Measurements from ENCODE around the gene PHAX. TPM values are rescaled to one million over a fixed set of nuclear protein-coding genes. Genes with fewer than 3 reads are reported as not detected.

PHAX gene
- polyA plus RNA-seq, 3 donors: 4.8 to 37.6 (median 19.3) TPM

- no peaks in the 10 kb centered on the region for H4K20me1 ChIP-seq (ENCODE audit: insufficient read depth, low read length)
- DNase-seq: peak; percentile 3 to 19 (median 5)
- 0% methylated on average over 31 of the region's 44 CpGs for WGBS (ENCODE audit: insufficient coverage)
- no peak for TF ChIP-seq CTCF (IDR thresholded peaks at IDR 0.05)
- H3K27ac ChIP-seq (ENCODE audit: low read depth in 1 of 2, low read length in 2 of 2): no peak within 1 kb of the TSS
- peak within 1 kb of the TSS; percentile 88 for H2AFZ ChIP-seq (ENCODE audit: insufficient read depth, low read depth, low read length, poor library complexity, severe bottlenecking)
- peak within 1 kb of the TSS; percentile 41 for H3K9ac ChIP-seq (ENCODE audit: insufficient read depth, low read length, poor library complexity, severe bottlenecking)
- H3K4me3 ChIP-seq (replicated peaks in 1 of 3; ENCODE audit: low read depth in 2 of 3, low read length in 3 of 3): peak within 1 kb of the TSS; percentile 39 to 78 (median 40)
- H3K9me3 ChIP-seq (replicated peaks in 1 of 2; ENCODE audit: control insufficient read depth in 1 of 2, insufficient read depth in 1 of 2, low read length in 2 of 2): no peaks in the 10 kb centered on the region
- Mint-ChIP-seq H3K4me3 (peak within 1 kb of the TSS; percentile 86 to 95), H3K4me1 (peaks cover 22% of the 10 kb centered on the region), H3K27ac (peak within 1 kb of the TSS in 1 of 7 donors; percentile 48), H3K36me3 (no peaks in the 10 kb centered on the region), H3K9me3 (peaks cover 0 to 18% (median 0%) of the 10 kb centered on the region in 7 donors), H3K27me3 (ENCODE audit: low read depth in 3 of 3) (peaks cover 12 to 29% (median 17%) of the 10 kb centered on the region in 3 donors)
- H3K4me1 ChIP-seq (ENCODE audit: control insufficient read depth in 1 of 2, insufficient read depth in 2 of 2, low read length in 2 of 2): peaks cover 14 to 21% of the 10 kb centered on the region in 2 donors
- H3K27me3 ChIP-seq (ENCODE audit: control insufficient read depth in 2 of 2, insufficient read depth in 2 of 2, low read length in 2 of 2): peaks cover 4 to 5% of the 10 kb centered on the region in 2 donors
- no peaks in the 10 kb centered on the region for H3K79me2 ChIP-seq (ENCODE audit: insufficient read depth, low read length)
- intact Hi-C loops (cut with micrococcal nuclease): no loop called here
- peak within 1 kb of the TSS; percentile 87 for H3K4me2 ChIP-seq (replicated peaks; ENCODE audit: extremely low read depth, low read length, poor library complexity, severe bottlenecking)
- no peaks in the 10 kb centered on the region for H3K36me3 ChIP-seq (replicated peaks in 1 of 2; ENCODE audit: control insufficient read depth in 1 of 2, insufficient read depth in 2 of 2, low read length in 2 of 2)
These were observed 5.8 kb upstream of the PHAX start, which contains the start of gene ALDH7A1 for GRCh38 chr5:126594748-126595485. TSS of gene ALDH7A1 (minus strand) at chr5:126595219. CDS start at chr5:126595198, 21 bp downstream.

GRCh38 chr5:126595486-126596083 is 5.2 kb upstream of the PHAX start:
- H3K9ac ChIP-seq (ENCODE audit: insufficient read depth, low read length, poor library complexity, severe bottlenecking): peak overlapping the region; percentile 41
- peak overlapping the region; percentile 39 to 78 (median 40) for H3K4me3 ChIP-seq (replicated peaks in 1 of 3; ENCODE audit: low read depth in 2 of 3, low read length in 3 of 3)
- no peak for DNase-seq
- H3K27me3 ChIP-seq (ENCODE audit: control insufficient read depth in 2 of 2, insufficient read depth in 2 of 2, low read length in 2 of 2): peaks cover 4 to 5% of the 10 kb centered on the region in 2 donors
- no peak overlapping the region for H3K27ac ChIP-seq (ENCODE audit: low read depth in 1 of 2, low read length in 2 of 2)
- no peak overlapping the region for H3K27ac Mint-ChIP-seq
- H3K9me3 Mint-ChIP-seq: peaks cover 0 to 14% (median 0%) of the 10 kb centered on the region in 7 donors
- peaks cover 12 to 29% (median 17%) of the 10 kb centered on the region in 3 donors for H3K27me3 Mint-ChIP-seq (ENCODE audit: low read depth in 3 of 3)
- no peaks in the 10 kb centered on the region for H3K36me3 Mint-ChIP-seq
- peaks cover 21 to 28% of the 10 kb centered on the region in 2 donors for H3K4me1 ChIP-seq (ENCODE audit: control insufficient read depth in 1 of 2, insufficient read depth in 2 of 2, low read length in 2 of 2)
- WGBS (ENCODE audit: insufficient coverage): 60% methylated on average over 8 of the region's 22 CpGs
- H3K4me2 ChIP-seq (replicated peaks; ENCODE audit: extremely low read depth, low read length, poor library complexity, severe bottlenecking): peak overlapping the region; percentile 87
- no peaks in the 10 kb centered on the region for H3K79me2 ChIP-seq (ENCODE audit: insufficient read depth, low read length)
- no peak for TF ChIP-seq CTCF (IDR thresholded peaks at IDR 0.05)
- H4K20me1 ChIP-seq (ENCODE audit: insufficient read depth, low read length): no peaks in the 10 kb centered on the region
- intact Hi-C loops (cut with micrococcal nuclease): no loop called here
- no peaks in the 10 kb centered on the region for H3K36me3 ChIP-seq (replicated peaks in 1 of 2; ENCODE audit: control insufficient read depth in 1 of 2, insufficient read depth in 2 of 2, low read length in 2 of 2)
- peak overlapping the region; percentile 88 for H2AFZ ChIP-seq (ENCODE audit: insufficient read depth, low read depth, low read length, poor library complexity, severe bottlenecking)
- no peaks in the 10 kb centered on the region for H3K9me3 ChIP-seq (replicated peaks in 1 of 2; ENCODE audit: control insufficient read depth in 1 of 2, insufficient read depth in 1 of 2, low read length in 2 of 2)
- H3K4me1 Mint-ChIP-seq: peaks cover 28% of the 10 kb centered on the region
- H3K4me3 Mint-ChIP-seq: peak overlapping the region; percentile 86 to 95
